HepG2 (cell line): ENCODE measurements around the gene DCST2. TPM values are rescaled to one million over a fixed set of nuclear protein-coding genes. Genes with fewer than 3 reads are reported as not detected.

Source experiments
- ATAC-seq: fragments of 200-7000 bp; cut with Tn5 transposase; 3 replicates; pipeline ENCODE4 v1.9.1; 2020; ENCODE audit warnings: mild to moderate bottlenecking, moderate library complexity
- BruUV-seq: library from RNA; stranded (reverse); fragments of 400-500 nt; replicated peaks from 2 replicates; lab custom pipeline; 2021; lab: Mats Ljungman, UMichigan
- CTCF ChIA-PET: fragments of 300-600 bp; formaldehyde crosslinking; extraction: SDS; loops from one replicate; lab custom pipeline; 2021; ENCODE audit warnings: low total read pairs, inconsistent platforms, low intra/inter-chr PET ratio; lab: Yijun Ruan, JAX
- POLR2A ChIA-PET: fragments of 350-600 bp; sonication (Branson Sonifier 250); formaldehyde crosslinking; loops from one replicate; lab custom pipeline; 2020; ENCODE audit warnings: antibody characterized with exemption, inconsistent platforms; lab: Yijun Ruan, JAX
- DNase-seq: peaks from one replicate; pipeline ENCODE4 v3.0.0-alpha.2; 2015; ENCODE audit warnings: low spot score
- FAIRE-seq: peaks from 3 replicates; lab custom pipeline; 2011; peaks lifted over from hg19 to GRCh38; lab: Jason Lieb, UNC
- H2AFZ ChIP-seq: one replicate; pipeline ENCODE4 v1.6.1; 2011; ENCODE audit warnings: low read length, inconsistent platforms
- H3K27ac ChIP-seq: fragments of 300-600 bp; 3 replicates; pipeline ENCODE4 v1.8.0; 2011; ENCODE audit warnings: mixed run types, mild to moderate bottlenecking, mixed read lengths, low read length, inconsistent platforms; ENCODE audit not compliant: insufficient read depth; ENCODE audit errors: extremely low read length
- H3K27me3 ChIP-seq, 2 experiments: fragments of 200-600 bp in 1 of 2; 2 replicates in 1 of 2; 3 replicates in 1 of 2; pipeline versions ENCODE4 v1.6.0 to v1.8.0; 2011; ENCODE audit warnings: low read length in 2 of 2, mild to moderate bottlenecking in 2 of 2, moderate library complexity in 2 of 2, inconsistent platforms in 1 of 2; ENCODE audit not compliant: insufficient read depth in 2 of 2, control insufficient read depth in 1 of 2
- H3K36me3 ChIP-seq, 2 experiments: fragments of 200-600 bp in 1 of 2; replicated peaks in 1 of 2; 2 replicates in 1 of 2; 3 replicates in 1 of 2; pipeline versions ENCODE4 v1.5.1 to v1.8.0; 2011; ENCODE audit warnings: low read length in 2 of 2, inconsistent platforms in 1 of 2; ENCODE audit not compliant: insufficient read depth in 2 of 2, control insufficient read depth in 1 of 2
- H3K4me1 ChIP-seq: 2 replicates; pipeline ENCODE4 v1.5.1; 2012; ENCODE audit warnings: low read length, inconsistent platforms; ENCODE audit not compliant: insufficient read depth
- H3K4me2 ChIP-seq: 2 replicates; pipeline ENCODE4 v1.6.0; 2011; ENCODE audit warnings: low read depth, low read length, inconsistent platforms
- H3K4me3 ChIP-seq, 3 experiments: fragments of 200-600 bp in 1 of 3; sonication (generic), shearing (Covaris generic) in 1 of 3; replicated peaks in 1 of 3; 2 replicates each; pipeline ENCODE4 v1.5.1; 2011 to 2016; ENCODE audit warnings: low read length in 3 of 3, inconsistent platforms in 2 of 3, low read depth in 2 of 3, mild to moderate bottlenecking in 2 of 3, control low read depth in 1 of 3, mixed read lengths in 1 of 3; ENCODE audit not compliant: insufficient read depth in 1 of 3
- H3K79me2 ChIP-seq: one replicate; pipeline ENCODE4 v1.6.1; 2011; ENCODE audit warnings: low read length, inconsistent platforms; ENCODE audit not compliant: insufficient read depth
- H3K9ac ChIP-seq: 2 replicates; pipeline ENCODE4 v1.6.0; 2011; ENCODE audit warnings: mild to moderate bottlenecking, low read depth, low read length, inconsistent platforms; ENCODE audit not compliant: insufficient read depth
- H3K9me3 ChIP-seq: 2 replicates; pipeline ENCODE4 v1.5.1; 2012; ENCODE audit warnings: mild to moderate bottlenecking, low read length
- H4K20me1 ChIP-seq: 2 replicates; pipeline ENCODE4 v1.6.0; 2011; ENCODE audit warnings: inconsistent platforms, mild to moderate bottlenecking, low read length, moderate library complexity; ENCODE audit not compliant: insufficient read depth
- ADNP ChIP-seq: sonication (generic); formaldehyde crosslinking; IDR thresholded peaks from 2 replicates; pipeline ENCODE4 v1.4.0; 2020; ENCODE audit warnings: missing genetic modification reagents
- DR1 ChIP-seq: sonication (generic); formaldehyde crosslinking; IDR thresholded peaks from 2 replicates; pipeline ENCODE4 v1.8.0; 2021; ENCODE audit warnings: mild to moderate bottlenecking, missing genetic modification reagents, inconsistent platforms
- FOXP4 ChIP-seq: sonication (generic); formaldehyde crosslinking; IDR thresholded peaks from 2 replicates; pipeline ENCODE4 v1.4.0; 2020; ENCODE audit warnings: missing genetic modification reagents
- HMG20B ChIP-seq: conservative IDR thresholded peaks from 2 replicates; pipeline ENCODE4 v1.6.1; 2016; ENCODE audit warnings: missing genetic modification reagents, missing compliant biosample characterization
- KAT2B ChIP-seq: fragments of 150-350 bp; IDR thresholded peaks from 2 replicates; pipeline ENCODE4 v1.6.1; 2014; ENCODE audit warnings: low read depth, low read length, borderline replicate concordance
- MYNN ChIP-seq: sonication (generic); formaldehyde crosslinking; IDR thresholded peaks from 2 replicates; pipeline ENCODE4 v1.4.0; 2020; ENCODE audit warnings: mild to moderate bottlenecking, low read depth, missing genetic modification reagents
- PLRG1 ChIP-seq: fragments of 450-650 bp; conservative IDR thresholded peaks from 2 replicates; pipeline ENCODE4 v1.6.1; 2016
- RFX5 ChIP-seq: IDR thresholded peaks from 2 replicates; pipeline ENCODE4 v1.6.1; 2011; ENCODE audit warnings: low read depth, low read length, improper control_type of control experiment
- SAFB2 ChIP-seq: sonication (generic); formaldehyde crosslinking; IDR thresholded peaks from 2 replicates; pipeline ENCODE4 v1.5.1; 2020; ENCODE audit warnings: missing genetic modification reagents, low read depth, mild to moderate bottlenecking, borderline replicate concordance
- ZNF230 ChIP-seq: sonication (generic); formaldehyde crosslinking; IDR thresholded peaks from 2 replicates; pipeline ENCODE4 v1.4.0; 2020; ENCODE audit warnings: mild to moderate bottlenecking, missing genetic modification reagents
- ZNF24 ChIP-seq: fragments of 450-650 bp; IDR thresholded peaks from 2 replicates; pipeline ENCODE4 v1.6.1; 2017; ENCODE audit warnings: antibody characterized with exemption, mild to moderate bottlenecking
- ZNF567 ChIP-seq: sonication (generic); formaldehyde crosslinking; IDR thresholded peaks from 2 replicates; pipeline ENCODE4 v1.8.1; 2023; ENCODE audit warnings: mild to moderate bottlenecking, missing genetic modification reagents, borderline replicate concordance
- WGBS: methylation state at CpG from one replicate; pipeline ENCODE4 v1.1.6; 2017; ENCODE audit warnings: low lambda C conversion rate; 5-methylcytosine and 5-hydroxymethylcytosine counted together
- in situ Hi-C: cut with HindIII; loops from 2 replicates; pipeline ENCODE4 v1.10.0; 2017; ENCODE audit warnings: low pct_unique_long_range_greater_than_20kb; ENCODE audit not compliant: extremely low pct_ligation_motif_present
- intact Hi-C: fragments of 100-400 bp; cut with micrococcal nuclease; formaldehyde crosslinking; loops from one replicate; pipeline ENCODE4 v1.10.0; 2022; ENCODE audit not compliant: unreplicated experiment
- polyA plus RNA-seq, 8 experiments: library from polyadenylated mRNA; depleted of rRNA in 3 of 8; stranded (reverse) in 7 of 8; unstranded in 1 of 8; fragments of >200 nt; fragmentation: Illumina TruSeq in 4 of 8; extraction: Trizol in 4 of 8; gene quantifications; 2 replicates each; pipeline versions ENCODE4 v1.2.1 to v1.2.3, GENCODE V29; 2011 to 2016; ENCODE audit warnings: low read depth in 4 of 8, missing spikeins in 1 of 8, mixed read lengths in 1 of 8; ENCODE audit not compliant: insufficient read depth in 1 of 8
- total RNA-seq, 5 experiments: library from RNA; depleted of rRNA; stranded (reverse); fragments of >200 nt; fragmentation: Illumina TruSeq; extraction: Trizol; gene quantifications; 2 replicates each; pipeline ENCODE4 v1.2.3, GENCODE V29; 2016; ENCODE audit warnings: low read depth in 1 of 5
- TF ChIP-seq, protein P1 (sequence below): IDR thresholded peaks from 2 replicates; pipeline ENCODE4 v1.6.1; 2016; ENCODE audit warnings: mild to moderate bottlenecking
- TF ChIP-seq, protein P2 (sequence below): sonication (generic); formaldehyde crosslinking; IDR thresholded peaks from 2 replicates; pipeline ENCODE4 v1.8.0; 2022; ENCODE audit warnings: missing genetic modification reagents, low read depth, mild to moderate bottlenecking, borderline replicate concordance
- TF ChIP-seq, protein P3 (sequence below): sonication (generic); formaldehyde crosslinking; IDR thresholded peaks from 2 replicates; pipeline ENCODE4 v1.8.0; 2022; ENCODE audit warnings: missing genetic modification reagents, mild to moderate bottlenecking, moderate library complexity, borderline replicate concordance
- TF ChIP-seq, protein P4 (sequence below): IDR thresholded peaks from 2 replicates; pipeline ENCODE4 v1.6.1; 2016; ENCODE audit warnings: missing genetic modification reagents, missing compliant biosample characterization

DCST2 gene
- total and polyA plus RNA-seq, 2 of the 13 experiments (the other 11 are each of a cell fraction or from before 2014, with no cell fraction given), result 0.74 TPM; not detected in 1

- no peaks in the 10 kb centered on the region for H4K20me1 ChIP-seq
- no peak within 1 kb of the TSS for H2AFZ ChIP-seq
- peak within 1 kb of the TSS; percentile 100 for H3K27ac ChIP-seq
- intact Hi-C loops (loop anchor here (1.0 kb wide), 1 partner anchor 47 kb away; no protein-coding TSS in a partner anchor), in situ Hi-C loops (no loop called here)
- H3K9me3 ChIP-seq, result no peaks in the 10 kb centered on the region
- peak; percentile 83 for DNase-seq
- peak; percentile 86 for FAIRE-seq
- no TSS peak for BruUV-seq
- peaks cover 13 to 33% of the 10 kb centered on the region in 2 experiments; a peak in 4 of 5 replicates for H3K36me3 ChIP-seq
- no peaks in the 10 kb centered on the region; a peak in 1 of 5 replicates for H3K27me3 ChIP-seq
- peaks cover 59% of the 10 kb centered on the region for H3K4me1 ChIP-seq
- CTCF ChIA-PET, result no interaction called here
- 28% methylated on average over 9 of the region's 15 CpGs for WGBS
- peak; percentile 75 for ATAC-seq
- peak within 1 kb of the TSS; percentile 100 for H3K4me2 ChIP-seq
- POLR2A ChIA-PET, result interaction anchor here (0.7 to 6.6 kb wide), 21 partner anchors 9 to 636 kb away, joined by 3 to 148 read pairs (median 5); partner anchors contain the start of genes ADAM15, FLAD1, LENEP and PBXIP1
- peak within 1 kb of the TSS; percentile 63 for H3K9ac ChIP-seq
- peak within 1 kb of the TSS; percentile 51 to 75 (median 59) for H3K4me3 ChIP-seq
- peaks cover 52% of the 10 kb centered on the region for H3K79me2 ChIP-seq
- TF ChIP-seq ADNP (no peak), FOXP4 (0 out of 2 replicates have a peak, but pooled peaks have one; percentile 8), KAT2B (no peak), DR1 (CRISPR knock-in tag) (no peak), SAFB2 (CRISPR knock-in tag) (no peak; the same call in 1 of the 2 replicates), MYNN (CRISPR knock-in tag) (no peak), ZNF567 (CRISPR knock-in tag) (no peak), PLRG1 (no peak), ZNF230 (CRISPR knock-in tag) (no peak), HMG20B (no peak), ZNF24 (no peak), RFX5 (no peak)
- TF ChIP-seq, protein P1, sequence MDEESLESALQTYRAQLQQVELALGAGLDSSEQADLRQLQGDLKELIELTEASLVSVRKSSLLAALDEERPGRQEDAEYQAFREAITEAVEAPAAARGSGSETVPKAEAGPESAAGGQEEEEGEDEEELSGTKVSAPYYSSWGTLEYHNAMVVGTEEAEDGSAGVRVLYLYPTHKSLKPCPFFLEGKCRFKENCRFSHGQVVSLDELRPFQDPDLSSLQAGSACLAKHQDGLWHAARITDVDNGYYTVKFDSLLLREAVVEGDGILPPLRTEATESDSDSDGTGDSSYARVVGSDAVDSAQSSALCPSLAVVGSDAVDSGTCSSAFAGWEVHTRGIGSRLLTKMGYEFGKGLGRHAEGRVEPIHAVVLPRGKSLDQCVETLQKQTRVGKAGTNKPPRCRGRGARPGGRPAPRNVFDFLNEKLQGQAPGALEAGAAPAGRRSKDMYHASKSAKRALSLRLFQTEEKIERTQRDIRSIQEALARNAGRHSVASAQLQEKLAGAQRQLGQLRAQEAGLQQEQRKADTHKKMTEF, result peak; percentile 45; the same call in 1 of the 2 replicates
- TF ChIP-seq, protein P2, sequence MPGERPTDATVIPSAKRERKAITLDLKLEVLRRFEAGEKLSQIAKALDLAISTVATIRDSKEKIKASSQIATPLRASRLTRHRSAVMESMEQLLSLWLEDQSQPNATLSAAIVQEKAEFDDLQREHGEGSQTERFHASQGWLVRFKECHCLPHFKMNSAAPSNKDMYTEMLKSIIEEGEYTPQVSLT (CRISPR knock-in tag), result no peak
- TF ChIP-seq, protein P3, sequence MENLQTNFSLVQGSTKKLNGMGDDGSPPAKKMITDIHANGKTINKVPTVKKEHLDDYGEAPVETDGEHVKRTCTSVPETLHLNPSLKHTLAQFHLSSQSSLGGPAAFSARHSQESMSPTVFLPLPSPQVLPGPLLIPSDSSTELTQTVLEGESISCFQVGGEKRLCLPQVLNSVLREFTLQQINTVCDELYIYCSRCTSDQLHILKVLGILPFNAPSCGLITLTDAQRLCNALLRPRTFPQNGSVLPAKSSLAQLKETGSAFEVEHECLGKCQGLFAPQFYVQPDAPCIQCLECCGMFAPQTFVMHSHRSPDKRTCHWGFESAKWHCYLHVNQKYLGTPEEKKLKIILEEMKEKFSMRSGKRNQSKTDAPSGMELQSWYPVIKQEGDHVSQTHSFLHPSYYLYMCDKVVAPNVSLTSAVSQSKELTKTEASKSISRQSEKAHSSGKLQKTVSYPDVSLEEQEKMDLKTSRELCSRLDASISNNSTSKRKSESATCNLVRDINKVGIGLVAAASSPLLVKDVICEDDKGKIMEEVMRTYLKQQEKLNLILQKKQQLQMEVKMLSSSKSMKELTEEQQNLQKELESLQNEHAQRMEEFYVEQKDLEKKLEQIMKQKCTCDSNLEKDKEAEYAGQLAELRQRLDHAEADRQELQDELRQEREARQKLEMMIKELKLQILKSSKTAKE, result no peak
- TF ChIP-seq, protein P4, sequence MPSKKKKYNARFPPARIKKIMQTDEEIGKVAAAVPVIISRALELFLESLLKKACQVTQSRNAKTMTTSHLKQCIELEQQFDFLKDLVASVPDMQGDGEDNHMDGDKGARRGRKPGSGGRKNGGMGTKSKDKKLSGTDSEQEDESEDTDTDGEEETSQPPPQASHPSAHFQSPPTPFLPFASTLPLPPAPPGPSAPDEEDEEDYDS (CRISPR knock-in tag), result peak; percentile 93
These were observed 62.8 kb downstream of the DCST2 start, which contains the start of gene SHC1 for GRCh38 chr1:154970631-154971340. TSS of gene SHC1 (minus strand) at chr1:154970747. CDS start at chr1:154970526, 221 bp downstream.
